K562 treated with DMSO at 1 percent for 24 hours (cell line): Measurements from ENCODE around the gene SYTL4. TPM values are rescaled to one million over a fixed set of nuclear protein-coding genes. Genes with fewer than 3 reads are reported as not detected.

Experiments used
- total RNA-seq: library from RNA; unstranded; fragments of 300-600 nt; gene quantifications from 2 replicates; pipeline ENCODE4 v1.2.3, GENCODE V29; 2022; ENCODE audit warnings: low read depth; ENCODE audit not compliant: insufficient read depth

SYTL4 gene
- total RNA-seq, result 1.1 TPM in 2 replicates

GRCh38 chrX:100731441-100732281 is at the start of gene SYTL4:
SYTL4 (minus strand) TSS chrX:100732121; CDS start chrX:100702037, 30,084 bp downstream.

GRCh38 chrX:100643956-100644860 is 87.7 kb downstream of the SYTL4 start, which contains the start of gene SRPX2:
SRPX2 (plus strand) TSS chrX:100644199; CDS start chrX:100646323, 2,124 bp downstream.

GRCh38 chrX:100636321-100636991 is 95.5 kb downstream of the SYTL4 start, which contains the start of gene TSPAN6:
TSPAN6 (minus strand) TSS chrX:100636806; CDS start chrX:100636694, 112 bp downstream.

Other genes with a start within 250 kb of the SYTL4 start
- not detected in 2 replicates for gene TNMD, start 147.2 kb downstream of the SYTL4 start, total RNA-seq
- gene TSPAN6, start 95.3 kb downstream of the SYTL4 start, total RNA-seq, result not detected in 2 replicates
- not detected in 2 replicates for gene SRPX2, start 87.9 kb downstream of the SYTL4 start, total RNA-seq
- gene CSTF2, start 88.3 kb upstream of the SYTL4 start, total RNA-seq, result 33.0 and 34.8 TPM in 2 replicates
- gene NOX1, start 142.2 kb upstream of the SYTL4 start, total RNA-seq, result not detected in 2 replicates
- not detected in 2 replicates for gene XKRX, start 196.8 kb upstream of the SYTL4 start, total RNA-seq
- gene ARL13A, start 237.6 kb upstream of the SYTL4 start, total RNA-seq, result not detected in 2 replicates